ENCODE results near the gene BSG. TPM values are rescaled to one million over a fixed set of nuclear protein-coding genes. Genes with fewer than 3 reads are reported as not detected.

Gene BSG
- total RNA-seq, 1 experiment from 2014 or later, result 758 TPM

- Mint-ChIP-seq H3K36me3 (peaks cover 16% of the 10 kb centered on the region), H3K9me3 (peaks cover 2% of the 10 kb centered on the region), H3K27ac (no peak overlapping the region), H3K4me1 (peaks cover 16% of the 10 kb centered on the region), H3K27me3 (ENCODE audit: low read depth) (peaks cover 40% of the 10 kb centered on the region), H3K4me3 (no peak overlapping the region)
- POLR2A ChIA-PET, result no interaction called here
- CTCF ChIA-PET, result interaction anchor here (1.1 kb wide), 1 partner anchor 12 kb away, joined by 3 read pairs; no protein-coding TSS in a partner anchor
- TF ChIP-seq NR3C1 (CRISPR knock-in tag; conservative IDR thresholded peaks at IDR 0.05; ENCODE audit: low read depth), result no peak
- no peak for TF ChIP-seq NR2C2 (CRISPR knock-in tag; IDR thresholded peaks at IDR 0.05)
- no peak for TF ChIP-seq ATF6 (CRISPR knock-in tag; IDR thresholded peaks at IDR 0.05)
- TF ChIP-seq ETV6 (CRISPR knock-in tag; IDR thresholded peaks at IDR 0.05), result no peak
- no peak for TF ChIP-seq CREB1 (CRISPR knock-in tag; IDR thresholded peaks at IDR 0.05)
- TF ChIP-seq FOXJ3 (CRISPR knock-in tag; IDR thresholded peaks at IDR 0.05; ENCODE audit: borderline replicate concordance), result no peak
- no peak for TF ChIP-seq ZNF121 (CRISPR knock-in tag; IDR thresholded peaks at IDR 0.05)
- TF ChIP-seq FOXP4 (CRISPR knock-in tag; IDR thresholded peaks at IDR 0.05), result no peak
- TF ChIP-seq NR1H2 (CRISPR knock-in tag; IDR thresholded peaks at IDR 0.05), result no peak
- TF ChIP-seq IRF2 (CRISPR knock-in tag; IDR thresholded peaks at IDR 0.05; ENCODE audit: borderline replicate concordance, low read depth), result no peak
- TF ChIP-seq NFYB (CRISPR knock-in tag; conservative IDR thresholded peaks at IDR 0.05; ENCODE audit: low read depth), result no peak
- no peak for TF ChIP-seq ZNF281 (CRISPR knock-in tag; IDR thresholded peaks at IDR 0.05)
- no peak for TF ChIP-seq FOXK1 (CRISPR knock-in tag; IDR thresholded peaks at IDR 0.05)
- no peak for TF ChIP-seq GABPB1 (CRISPR knock-in tag; IDR thresholded peaks at IDR 0.05)
- TF ChIP-seq ZNF219 (CRISPR knock-in tag; IDR thresholded peaks at IDR 0.05; ENCODE audit: borderline replicate concordance), result no peak
- no peak for TF ChIP-seq PRRX2 (CRISPR knock-in tag; IDR thresholded peaks at IDR 0.05)
- ATAC-seq (no peak), DNase-seq (ENCODE audit: low spot score) (no peak)
Observed at GRCh38 chr19:567296-567900, 5.0 kb upstream of the BSG start.

- Mint-ChIP-seq H3K9me3 (no peaks in the 10 kb centered on the region), H3K27ac (no peak overlapping the region), H3K27me3 (ENCODE audit: low read depth) (peaks cover 27% of the 10 kb centered on the region), H3K36me3 (peaks cover 14% of the 10 kb centered on the region), H3K4me3 (peak overlapping the region; percentile 16), H3K4me1 (peaks cover 29% of the 10 kb centered on the region)
- TF ChIP-seq CBFB (CRISPR knock-in tag; IDR thresholded peaks at IDR 0.05; ENCODE audit: low read depth) (no peak), E2F4 (CRISPR knock-in tag; IDR thresholded peaks at IDR 0.05; ENCODE audit: borderline replicate concordance, low read depth) (no peak), IRF2 (CRISPR knock-in tag; IDR thresholded peaks at IDR 0.05; ENCODE audit: borderline replicate concordance, low read depth) (no peak), ZNF232 (CRISPR knock-in tag; IDR thresholded peaks at IDR 0.05) (no peak), NFE2L1 (CRISPR knock-in tag; IDR thresholded peaks at IDR 0.05) (no peak), TCF7 (CRISPR knock-in tag; IDR thresholded peaks at IDR 0.05; ENCODE audit: low read depth) (no peak), ZBTB43 (CRISPR knock-in tag; IDR thresholded peaks at IDR 0.05) (no peak), ATF6 (CRISPR knock-in tag; IDR thresholded peaks at IDR 0.05) (no peak), NR1H2 (CRISPR knock-in tag; IDR thresholded peaks at IDR 0.05) (no peak), SMAD4 (CRISPR knock-in tag; IDR thresholded peaks at IDR 0.05) (no peak)
- ATAC-seq (no peak), DNase-seq (ENCODE audit: low spot score) (no peak)
- POLR2A ChIA-PET, result no interaction called here
- CTCF ChIA-PET, result no interaction called here
Observed at GRCh38 chr19:570251-570686, 2.1 kb upstream of the BSG start.

Measured in WTC11 (cell line).